NCI-H2196 (cell line): ENCODE data around the gene TARS3.

Experiments
- DNase-seq: peaks from one replicate; lab custom pipeline; 2025; ENCODE audit not compliant: unreplicated experiment; lab: John Stamatoyannopoulos, UW

The TARS3 gene

DNA sequence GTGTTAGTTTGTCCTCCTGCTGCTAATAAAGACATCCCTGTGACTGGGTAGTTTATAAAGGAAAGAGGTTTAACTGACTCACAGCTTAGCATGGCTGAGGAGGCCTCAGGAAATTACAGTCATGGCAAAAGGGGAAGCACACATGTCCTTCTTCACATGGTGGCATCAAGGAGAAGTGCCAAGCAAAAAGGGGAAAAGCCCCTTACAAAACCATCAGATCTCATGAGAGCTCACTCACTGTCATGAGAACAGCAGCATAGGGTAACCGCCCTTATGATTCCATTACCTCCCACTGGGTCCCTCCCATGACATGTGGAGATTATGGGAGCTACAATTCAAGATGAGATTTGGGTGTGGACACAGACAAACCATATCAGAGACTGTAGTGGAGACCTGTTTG is 99.1 kb downstream of the TARS3 start:
- DNase-seq: no peak

DNA sequence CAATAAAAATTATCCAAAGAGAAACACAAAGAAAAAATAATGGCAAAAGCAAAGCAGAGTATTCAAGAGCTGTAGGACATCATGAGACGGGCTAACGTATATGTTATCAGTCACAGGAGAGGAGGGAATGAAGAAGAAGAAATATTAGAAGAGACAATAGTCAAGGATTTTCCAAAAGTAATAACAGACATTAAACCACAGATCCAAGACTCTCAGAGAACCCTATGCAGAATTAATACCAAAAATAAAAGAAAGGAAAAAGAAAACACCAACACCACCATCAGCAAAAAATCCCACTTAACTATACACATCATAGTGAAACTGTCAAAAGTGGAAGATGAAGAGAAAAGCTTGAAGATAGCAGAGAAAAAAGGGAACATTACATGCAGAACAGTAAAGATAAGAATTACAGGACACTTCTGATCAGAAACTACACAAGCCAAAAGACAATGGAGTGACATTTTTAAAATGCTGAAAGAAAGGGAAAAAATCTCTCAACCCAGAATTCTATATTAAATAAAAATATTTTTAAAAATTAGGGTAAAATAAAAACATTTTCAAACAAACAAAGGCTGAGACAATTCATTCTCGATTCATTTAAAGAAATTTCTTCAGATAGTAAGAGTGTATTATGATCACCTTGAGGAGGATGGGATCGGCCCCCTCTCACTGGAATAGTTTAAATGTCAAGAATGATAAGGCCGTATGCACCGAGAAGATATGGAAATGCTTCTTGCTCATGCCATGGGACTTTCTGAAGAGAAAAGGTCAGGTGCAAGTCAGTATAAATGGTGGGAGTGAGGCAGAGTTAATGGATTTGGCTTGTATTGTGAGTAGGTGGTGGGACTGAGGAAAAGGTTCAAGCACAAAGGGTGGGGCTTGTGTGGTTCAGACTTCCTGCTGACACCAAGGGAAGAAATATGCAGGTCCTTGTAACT is 100.6 kb downstream of the TARS3 start:
- DNase-seq: no peak

DNA sequence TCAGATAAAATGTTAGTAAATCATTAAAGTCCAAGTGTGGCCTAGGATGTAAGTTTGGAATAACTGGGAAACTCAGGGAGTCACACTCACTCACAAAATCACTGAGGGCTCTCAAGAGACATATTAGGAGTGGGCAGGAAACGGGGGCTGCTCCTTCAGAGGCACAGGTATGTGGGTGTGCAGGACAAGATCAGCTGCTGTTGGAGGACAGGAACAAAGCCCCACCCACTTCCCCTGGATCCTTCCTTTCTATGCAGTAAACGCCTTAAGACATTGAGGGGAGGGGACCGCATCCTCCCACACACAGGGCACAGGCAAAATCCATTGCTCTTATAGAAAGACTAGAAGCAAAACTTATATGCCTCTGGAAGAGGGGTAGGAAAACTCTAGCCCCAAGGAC is 102.3 kb downstream of the TARS3 start:
- DNase-seq: no peak

DNA sequence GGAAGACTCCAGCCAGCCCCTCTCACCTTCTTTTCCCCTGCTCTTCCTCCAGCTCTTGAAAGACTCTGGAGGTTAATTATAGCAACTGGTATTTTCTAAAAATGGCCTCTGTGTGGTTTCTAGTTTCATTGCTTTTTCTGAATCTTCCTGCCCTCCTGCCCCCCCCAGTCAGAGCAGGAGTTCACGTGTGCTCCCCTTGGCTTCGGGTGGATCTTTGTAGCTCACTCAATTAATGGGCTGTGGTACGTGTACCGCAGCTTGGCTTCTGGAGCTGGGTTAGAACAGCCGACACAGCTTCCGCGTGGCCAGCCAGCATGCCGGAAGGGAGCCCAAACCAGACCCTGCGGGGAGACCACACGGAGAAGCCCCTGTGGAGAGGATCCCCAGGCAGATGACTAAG is 103.6 kb downstream of the TARS3 start:
- DNase-seq: no peak

DNA sequence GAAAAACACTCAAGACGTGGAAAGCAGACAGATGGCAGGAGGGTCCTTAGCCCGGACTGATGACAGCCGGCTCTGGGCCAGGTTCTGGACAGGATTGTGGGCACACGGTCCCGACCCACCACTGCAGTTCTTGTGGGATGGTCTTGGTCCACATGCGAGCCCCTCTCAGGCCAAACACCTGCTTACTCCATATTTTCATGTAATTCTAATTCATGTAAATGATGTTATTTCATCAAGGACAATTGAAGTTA is 104.7 kb downstream of the TARS3 start:
- DNase-seq: no peak

DNA sequence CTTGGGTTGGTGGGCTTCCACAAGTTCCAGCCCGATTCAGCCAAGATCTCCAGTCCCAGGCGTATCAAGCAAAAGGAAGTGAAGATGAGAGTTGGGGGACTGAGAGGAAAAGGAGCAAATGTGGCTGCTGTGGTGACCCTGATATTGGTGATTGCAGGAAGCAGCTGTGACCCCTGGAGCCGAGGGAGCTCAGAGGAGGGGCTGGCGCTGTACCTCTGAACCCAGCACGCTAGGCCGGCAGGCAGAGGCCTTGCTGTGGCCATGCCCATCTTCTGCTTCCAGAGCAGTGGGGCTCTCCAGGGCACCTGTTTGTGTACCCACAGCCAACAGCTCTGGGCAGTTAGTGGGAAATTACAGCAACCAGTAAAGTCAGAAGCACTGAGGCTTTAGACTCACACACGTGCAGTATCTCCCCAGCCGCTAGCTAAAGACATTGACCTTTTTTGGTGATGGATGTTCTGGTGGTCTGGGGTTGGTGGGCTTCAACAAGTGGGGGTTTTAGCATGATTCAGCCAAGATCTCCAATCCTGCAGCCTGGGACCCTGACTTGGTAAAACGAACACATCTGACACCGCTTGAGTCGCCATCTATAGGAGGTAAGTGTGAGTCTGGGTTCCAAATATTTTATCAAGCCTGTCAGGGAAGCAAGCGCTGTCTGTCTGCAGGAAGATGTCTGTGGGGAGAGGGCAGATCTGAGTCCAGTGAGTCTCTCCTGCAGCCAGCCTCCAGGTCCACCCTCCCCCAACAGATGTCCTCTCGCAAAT is 105.2 kb downstream of the TARS3 start:
- no peak for DNase-seq

DNA sequence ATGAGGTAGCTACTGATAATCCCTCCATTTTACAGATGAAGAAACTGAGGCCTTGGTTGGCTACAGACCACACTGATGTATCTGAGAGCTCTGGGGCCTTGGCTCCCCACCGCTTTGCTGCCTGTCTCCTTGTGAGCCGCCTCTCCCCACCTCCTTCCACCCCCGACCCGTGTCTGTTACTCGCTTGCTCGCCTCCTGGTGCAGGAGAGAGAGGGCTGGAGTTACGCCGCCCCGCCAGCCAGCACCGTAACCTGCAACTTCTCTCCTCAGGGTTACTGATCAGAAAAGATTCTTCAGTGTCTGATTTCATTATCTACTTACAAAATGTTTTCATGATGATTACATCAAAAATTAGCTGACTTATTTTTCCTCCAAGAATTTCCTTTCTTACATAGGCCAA is 106.2 kb downstream of the TARS3 start:
- no peak for DNase-seq

DNA sequence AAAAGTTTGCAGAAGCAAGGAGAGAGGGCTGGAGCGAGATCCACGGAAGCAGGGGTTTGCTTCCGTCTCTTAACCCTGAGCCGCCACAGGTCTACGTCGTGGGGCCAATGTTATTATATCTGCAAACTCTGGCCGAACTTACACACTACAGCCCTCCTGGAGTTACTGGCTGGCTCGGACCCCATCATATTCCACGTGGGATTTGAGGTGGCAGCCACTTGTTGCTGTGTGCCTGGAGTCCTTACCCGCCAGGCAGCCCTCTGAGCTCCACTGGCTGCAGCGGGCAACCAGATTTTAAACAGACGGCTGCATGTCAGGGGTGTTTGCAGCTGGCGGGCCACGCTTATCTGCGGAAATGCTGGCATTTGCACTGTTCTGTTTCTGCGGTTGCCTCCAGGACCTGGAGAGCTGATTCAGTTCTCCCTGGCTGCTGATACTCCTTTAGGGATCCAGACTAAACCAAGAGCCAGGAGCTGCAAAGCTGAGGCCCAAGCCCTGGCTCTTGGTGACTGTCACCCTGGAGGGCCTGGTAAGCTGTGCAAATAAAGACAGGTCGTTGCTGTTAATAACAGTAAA is 106.8 kb downstream of the TARS3 start:
- no peak for DNase-seq

DNA sequence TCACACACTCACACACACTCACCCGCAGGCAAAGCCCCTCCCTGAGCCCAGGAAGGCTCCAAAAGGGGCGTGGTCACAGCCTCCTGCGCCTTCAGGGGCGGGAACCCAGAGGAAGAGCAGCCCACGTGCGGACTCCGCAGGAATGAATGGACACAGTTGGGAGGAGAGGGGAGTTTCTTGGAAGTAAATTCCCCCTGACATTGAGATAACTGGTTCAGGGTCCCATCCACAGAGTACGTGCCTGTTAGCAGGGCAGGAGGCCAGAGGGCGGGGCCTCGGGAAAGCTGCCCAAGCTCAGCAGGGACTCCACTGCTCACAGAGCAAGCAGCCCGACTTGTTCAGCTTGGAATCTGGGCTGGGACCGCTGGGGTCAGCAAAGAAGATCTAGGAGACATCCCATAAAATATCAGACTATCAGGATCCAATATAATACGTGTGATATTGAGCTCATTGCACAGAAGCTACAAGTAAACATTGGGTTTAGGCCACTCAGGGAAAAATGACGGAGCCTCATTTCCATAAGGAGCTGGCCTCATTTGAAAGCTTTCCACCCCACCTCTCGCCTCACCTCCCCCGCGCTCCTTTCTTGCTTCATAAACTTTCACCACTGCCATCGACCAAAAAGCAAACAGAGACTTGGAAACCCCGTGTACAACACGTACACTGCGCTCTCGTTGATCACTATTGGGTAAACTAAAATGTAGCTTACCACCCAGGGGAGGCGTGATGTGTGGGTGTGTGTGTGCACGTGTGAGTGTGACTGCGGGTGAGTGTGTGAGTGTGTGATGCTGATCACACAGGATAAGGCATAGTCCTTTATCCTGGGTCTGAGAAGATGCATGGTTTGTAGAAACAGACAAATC is 108.1 kb downstream of the TARS3 start:
- peak; percentile 33 for DNase-seq

DNA sequence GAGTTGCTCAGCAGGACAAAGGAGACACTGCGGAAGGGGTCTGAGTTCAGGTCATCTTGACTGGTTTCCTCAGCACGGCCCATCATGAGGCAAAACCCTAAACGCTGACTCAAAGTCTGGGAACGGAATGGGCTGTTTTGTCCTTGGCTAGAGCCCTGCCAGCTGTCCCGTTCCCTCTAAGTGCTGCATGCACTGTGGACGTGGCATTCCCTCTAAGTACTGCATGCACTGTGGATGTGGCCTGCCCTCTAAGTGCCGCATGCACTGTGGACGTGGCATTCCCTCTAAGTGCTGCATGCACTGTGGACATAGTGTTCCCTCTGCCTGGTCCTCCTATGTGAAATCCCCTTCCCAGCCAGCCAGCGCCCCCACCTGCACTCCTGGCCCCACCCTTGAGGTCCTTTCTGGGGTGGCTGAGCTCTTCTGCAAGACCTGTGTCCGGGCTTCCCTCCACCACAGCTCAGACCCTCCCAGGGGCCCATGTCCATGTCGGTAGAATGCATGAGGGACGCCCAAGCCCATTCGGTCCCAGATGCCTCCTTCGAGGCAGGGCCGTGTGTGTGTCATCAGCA is 108.8 kb downstream of the TARS3 start:
- DNase-seq: no peak

DNA sequence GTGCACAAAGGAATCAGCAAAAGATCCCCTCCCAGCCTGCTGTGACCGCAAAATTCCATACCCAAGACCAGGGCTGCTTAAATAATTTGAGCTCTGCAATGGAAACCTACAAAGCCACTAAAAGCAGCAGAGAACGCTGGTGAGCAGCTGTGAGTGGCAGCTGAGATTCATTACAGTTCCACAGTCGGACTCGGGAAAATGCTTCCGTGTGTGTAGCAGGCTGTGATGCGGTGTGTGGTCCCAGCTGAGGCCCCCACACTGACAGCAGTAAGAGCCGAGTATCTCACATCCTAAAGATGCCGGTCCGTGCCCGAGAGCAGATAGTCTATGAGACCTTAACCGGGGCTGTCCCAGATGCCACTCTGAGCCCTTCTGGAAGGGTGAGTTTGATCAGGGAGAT is 109.5 kb downstream of the TARS3 start:
- no peak for DNase-seq

DNA sequence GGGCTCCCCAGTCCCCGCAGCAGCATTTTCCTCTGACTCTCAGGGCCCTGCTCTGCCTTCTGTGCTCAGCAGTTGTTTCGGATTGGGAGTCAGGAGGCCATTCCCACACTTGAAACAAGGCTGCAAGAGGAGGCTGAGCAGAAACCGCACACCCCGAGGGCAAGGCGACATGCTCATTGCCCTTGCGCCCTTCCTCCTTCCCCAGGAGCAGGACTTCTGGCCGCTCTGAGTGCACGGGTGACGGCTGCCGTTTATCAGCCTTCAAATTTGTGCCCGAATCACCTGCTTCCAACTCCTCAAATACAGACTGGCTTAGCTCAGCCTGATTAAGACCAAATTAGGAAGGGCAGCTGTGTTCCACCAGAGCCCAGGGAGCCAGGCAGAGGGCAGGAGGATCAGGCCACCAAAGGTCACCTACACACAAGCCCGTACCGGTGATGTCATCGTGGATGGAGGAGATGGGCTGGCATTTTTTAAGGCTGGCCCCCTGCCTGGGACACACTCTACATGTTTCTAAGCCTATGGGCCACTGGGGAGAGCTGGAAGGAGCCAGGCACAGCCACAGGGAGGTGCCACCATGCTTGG is 110.2 kb downstream of the TARS3 start:
- DNase-seq: no peak

DNA sequence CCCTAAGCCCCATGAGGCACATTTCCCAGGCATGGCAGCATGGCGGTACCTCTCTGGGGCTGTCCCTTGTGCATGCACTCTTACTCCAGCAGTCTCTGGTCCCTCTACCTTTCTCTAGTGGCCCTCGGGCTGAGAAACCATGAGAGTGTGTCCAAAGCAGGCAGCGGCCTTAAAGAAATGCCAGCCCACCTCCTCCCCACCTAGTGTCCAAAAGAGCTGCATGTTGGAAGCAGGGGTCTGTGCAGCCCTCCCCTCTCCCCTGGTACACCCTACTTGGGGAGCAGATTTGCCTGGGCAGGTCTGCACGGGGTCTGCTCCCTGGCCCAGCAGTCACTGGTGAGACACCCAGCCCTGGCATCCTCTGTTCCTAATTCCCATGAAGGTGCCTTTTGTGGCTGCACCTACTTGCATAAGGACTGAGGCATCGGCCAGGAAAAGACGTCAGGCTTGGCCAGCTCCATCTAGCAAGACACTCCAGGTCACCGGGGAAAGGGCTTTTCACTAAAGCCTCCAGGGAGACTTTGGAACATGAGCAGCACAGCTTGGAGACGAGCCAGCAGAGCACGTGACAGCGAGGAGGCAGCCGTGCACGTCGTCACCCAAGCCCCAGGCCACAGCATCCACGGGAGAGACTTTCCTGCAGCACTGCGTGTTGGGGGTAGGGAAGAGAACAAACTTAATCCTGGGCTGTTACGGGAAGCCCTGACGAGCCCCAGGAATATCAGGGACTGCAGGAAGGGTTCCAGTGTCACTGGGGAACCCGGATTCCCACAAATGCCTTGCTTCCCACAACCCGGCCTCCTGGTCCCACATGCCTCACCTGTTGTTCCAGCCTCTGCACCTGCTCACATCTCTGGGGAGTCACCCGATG is 110.9 kb downstream of the TARS3 start:
- DNase-seq: peak; percentile 17

DNA sequence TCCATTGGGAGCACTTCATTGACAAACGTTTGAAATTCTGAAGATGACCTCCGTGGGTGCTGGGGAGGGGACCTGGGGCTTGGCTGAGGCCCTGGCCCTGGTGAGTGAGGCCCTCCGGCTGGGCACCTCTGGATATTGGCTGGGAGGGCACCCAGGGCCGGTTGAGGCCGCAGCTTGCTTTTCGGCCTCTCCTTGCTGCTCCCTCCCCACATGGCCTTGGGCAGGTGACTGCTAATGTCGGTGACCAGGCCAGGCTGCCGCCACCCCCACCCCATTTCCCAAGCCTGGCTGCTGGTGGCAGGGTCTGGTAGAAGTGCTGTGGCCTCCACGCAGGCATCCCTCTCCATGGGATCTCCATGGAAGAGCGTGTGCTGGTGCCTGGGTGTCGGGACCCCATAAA is 111.6 kb downstream of the TARS3 start:
- no peak for DNase-seq

DNA sequence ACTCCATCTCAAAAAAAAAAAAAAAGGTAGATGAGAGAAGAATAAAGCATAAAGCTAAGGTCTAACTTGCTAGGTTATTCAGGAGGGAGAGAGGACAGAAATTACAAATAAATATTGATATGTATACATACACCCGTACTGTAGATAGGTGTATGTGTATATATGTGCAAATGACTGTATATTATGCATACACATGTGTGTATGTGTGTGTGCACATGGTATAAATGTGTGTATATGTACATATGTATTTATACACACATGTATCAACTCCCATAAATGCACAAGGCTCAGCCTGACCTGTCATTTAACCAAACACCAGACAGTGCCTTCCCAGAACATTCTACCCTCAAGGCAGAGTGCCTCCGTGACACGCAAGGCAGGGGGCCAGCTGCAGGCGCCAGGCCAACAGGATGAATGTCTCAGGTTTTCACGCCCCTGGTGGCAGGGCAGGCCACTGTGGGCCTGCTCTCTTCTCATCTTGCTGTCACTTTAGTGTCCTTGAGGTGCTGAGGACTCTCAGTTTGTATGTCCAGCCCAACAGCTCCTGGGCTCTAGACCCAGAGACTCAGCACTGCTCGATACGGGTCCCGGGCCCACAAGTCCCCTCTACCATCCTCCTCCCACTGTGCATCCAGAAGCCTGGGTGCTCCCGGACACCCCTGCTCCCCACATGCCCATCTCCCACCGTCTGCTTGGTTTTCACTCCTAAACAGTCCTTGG is 112.5 kb downstream of the TARS3 start:
- DNase-seq: no peak

DNA sequence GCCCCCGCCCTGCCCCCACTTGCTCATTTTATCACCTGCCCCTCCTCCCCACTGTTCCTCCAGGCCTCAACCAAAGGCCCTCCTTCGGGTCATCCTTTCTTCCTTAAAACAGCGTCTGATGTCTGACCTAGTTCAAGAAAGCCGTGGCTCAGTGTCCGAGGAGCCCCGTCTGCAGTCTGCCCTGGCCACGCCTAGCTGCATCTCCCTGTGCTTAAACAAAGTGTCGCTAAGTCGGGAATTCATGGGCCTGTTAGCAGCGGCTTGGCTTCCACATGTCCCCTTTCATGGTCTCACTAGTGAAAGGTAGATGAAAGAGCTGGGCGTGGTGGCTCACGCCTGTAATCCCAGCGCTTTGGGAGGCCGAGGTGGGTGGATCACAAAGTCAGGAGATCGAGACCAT is 113.3 kb downstream of the TARS3 start:
- no peak for DNase-seq

DNA sequence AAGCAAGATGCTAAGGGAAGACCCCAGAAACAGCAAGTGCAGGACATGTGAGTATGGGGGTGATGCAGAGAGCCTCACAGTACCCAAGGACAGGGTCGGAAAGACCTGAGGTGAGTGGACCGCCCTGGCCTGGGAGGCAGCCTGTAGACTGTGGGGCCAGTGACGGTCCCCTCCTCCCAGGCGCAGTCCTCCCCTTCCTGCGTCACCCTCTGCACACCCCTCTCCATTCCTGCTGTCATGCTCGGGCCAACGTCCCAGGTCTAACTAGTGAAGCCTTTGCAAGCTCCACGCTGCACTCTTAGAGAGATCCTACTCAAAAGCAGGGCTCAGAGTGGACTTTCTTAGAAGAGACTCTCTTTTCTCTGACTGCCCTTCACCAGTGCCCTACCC is 113.7 kb downstream of the TARS3 start:
- DNase-seq: no peak

DNA sequence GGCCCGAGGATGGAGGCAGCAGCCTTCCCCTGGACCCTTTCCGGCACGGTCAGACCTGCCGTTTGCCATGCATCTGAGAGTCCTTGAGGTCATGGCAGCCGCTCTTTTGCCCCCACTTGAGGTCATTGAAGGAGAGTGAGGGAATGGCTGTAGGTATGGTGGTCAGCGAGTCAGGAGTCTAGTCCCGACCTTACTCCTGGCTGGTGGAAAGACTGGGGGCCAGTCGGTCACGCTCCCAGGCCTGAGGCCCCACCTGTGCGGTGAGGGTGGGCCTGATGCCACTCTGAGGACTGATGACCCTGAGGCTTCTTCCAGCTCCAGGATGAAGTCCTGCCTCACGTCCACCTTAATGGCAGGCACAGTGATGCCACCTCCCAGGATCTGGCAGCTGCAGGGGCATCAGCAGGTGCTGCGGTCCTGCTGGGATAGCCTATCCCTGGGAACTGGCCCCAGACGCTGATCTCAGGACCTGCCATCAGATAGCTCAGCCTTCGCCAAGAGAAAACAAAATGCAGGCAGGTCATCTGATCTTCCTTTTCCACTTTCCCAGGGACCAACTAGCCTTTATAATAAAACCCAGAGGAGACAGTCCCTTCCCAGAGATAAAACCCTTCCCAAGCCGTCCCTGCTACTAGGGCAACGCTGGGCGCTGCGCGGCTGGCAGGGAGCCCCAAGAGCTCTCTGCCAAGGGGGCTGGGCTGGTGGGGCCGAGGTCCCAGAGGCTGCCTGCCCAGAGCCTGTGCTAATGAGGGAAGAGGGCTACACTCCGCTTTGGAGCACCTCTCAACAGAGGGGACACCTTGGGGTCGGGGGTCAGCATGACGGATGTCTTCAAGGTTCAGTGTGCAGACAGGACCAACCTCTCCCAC is 114.3 kb downstream of the TARS3 start:
- no peak for DNase-seq
